GM12878 (cell line): ENCODE data around the gene NEUROD6.

Source experiments
- CTCF ChIP-seq, 3 experiments: IDR thresholded peaks in 2 of 3; conservative IDR thresholded peaks in 1 of 3; 2 replicates each; pipeline ENCODE4 v1.5.1; 2011; ENCODE audit warnings: low read depth in 3 of 3, low read length in 3 of 3, mild to moderate bottlenecking in 3 of 3, control low read depth in 2 of 3, moderate library complexity in 2 of 3, inconsistent platforms in 1 of 3, mixed read lengths in 1 of 3; ENCODE audit not compliant: control insufficient read depth in 2 of 3, insufficient read depth in 1 of 3; ENCODE audit errors: extremely low read depth in 1 of 3
- EZH2 ChIP-seq: IDR thresholded peaks from 2 replicates; pipeline ENCODE4 v1.6.1; 2012; ENCODE audit warnings: low read depth, mild to moderate bottlenecking, control low read depth, inconsistent platforms, low read length, borderline replicate concordance; ENCODE audit not compliant: control insufficient read depth
- POLR2A ChIP-seq: IDR thresholded peaks from 2 replicates; pipeline ENCODE4 v1.6.1; 2011; ENCODE audit warnings: low read depth, mild to moderate bottlenecking, low read length

GRCh38 chr7:31304446-31304845 lies 36.1 kb downstream of the NEUROD6 start:
- TF ChIP-seq CTCF (IDR thresholded peaks at IDR 0.05 in 2 of 3, conservative IDR thresholded peaks at IDR 0.05 in 1 of 3; ENCODE audit: control insufficient read depth in 2 of 3, extremely low read depth in 1 of 3, insufficient read depth in 1 of 3, low read depth in 3 of 3, low read length in 3 of 3) (no peak), EZH2 (no peak), POLR2A (no peak)
